GM12878 (cell line): ENCODE data around the gene CTSA. TPM values are rescaled to one million over a fixed set of nuclear protein-coding genes. Genes with fewer than 3 reads are reported as not detected.
A peak's percentile ranks its signal among the peaks of the same experiment; 100 is the strongest.

Experiments
- ATF7 ChIP-seq: fragments of 450-650 bp; IDR thresholded peaks from 2 replicates; pipeline ENCODE4 v1.6.1; 2016; ENCODE audit warnings: low read depth, mild to moderate bottlenecking
- SMAD1 ChIP-seq: fragments of 450-650 bp; IDR thresholded peaks from 2 replicates; pipeline ENCODE4 v1.6.1; 2018; ENCODE audit warnings: mild to moderate bottlenecking, low read depth; ENCODE audit not compliant: partially characterized antibody
- SMARCA5 ChIP-seq: fragments of 450-650 bp; IDR thresholded peaks from 2 replicates; pipeline ENCODE4 v1.6.1; 2017; ENCODE audit warnings: mild to moderate bottlenecking
- SUPT20H ChIP-seq: IDR thresholded peaks from 2 replicates; pipeline ENCODE4 v1.6.1; 2011; ENCODE audit warnings: low read depth, mild to moderate bottlenecking, low read length, moderate library complexity, borderline replicate concordance; ENCODE audit not compliant: control insufficient read depth
- TAF1 ChIP-seq: IDR thresholded peaks from 2 replicates; pipeline ENCODE4 v1.6.1; 2011; ENCODE audit warnings: mild to moderate bottlenecking, low read depth, low read length, borderline replicate concordance
- ZNF274 ChIP-seq: IDR thresholded peaks from one replicate; pipeline ENCODE4 v1.8.0; 2011; ENCODE audit not compliant: insufficient read length, insufficient read depth
- polyA plus RNA-seq, 11 experiments: library from polyadenylated mRNA; depleted of rRNA in 4 of 11; unstranded in 6 of 11; stranded (reverse) in 5 of 11; fragments of >200 nt; fragmentation: Nextera tagmentation in 4 of 11; fragmentation: Illumina TruSeq in 1 of 11; extraction: Ambion mirVana in 4 of 11; extraction: Trizol in 1 of 11; gene quantifications; 1 replicate in 1 of 11; 2 replicates in 10 of 11; pipeline versions ENCODE4 v1.2.1 to v1.2.3, GENCODE V29; 2011 to 2016; ENCODE audit warnings: inconsistent platforms in 2 of 11, missing spikeins in 2 of 11, low read depth in 1 of 11
- total RNA-seq, 4 experiments: library from RNA; depleted of rRNA in 3 of 4; stranded (reverse); fragments of >200 nt in 3 of 4; fragmentation: Illumina TruSeq in 1 of 4; extraction: Trizol in 1 of 4; gene quantifications; 2 replicates each; pipeline versions ENCODE4 v1.2.1 to v1.2.3, GENCODE V29; 2013 to 2021
- TF ChIP-seq, protein P1 (sequence below): fragments of 450-650 bp; formaldehyde crosslinking; IDR thresholded peaks from 2 replicates; pipeline ENCODE4 v1.5.0; 2022; ENCODE audit warnings: mild to moderate bottlenecking, missing genetic modification characterization
- TF ChIP-seq, protein P2 (sequence below): fragments of 150-350 bp; IDR thresholded peaks from 2 replicates; pipeline ENCODE4 v1.6.1; 2016; ENCODE audit warnings: low read depth, low read length
- TF ChIP-seq, protein P3 (sequence below): IDR thresholded peaks from 2 replicates; pipeline ENCODE4 v1.6.1; 2012; ENCODE audit warnings: mild to moderate bottlenecking, low read depth, low read length
- TF ChIP-seq, protein P4 (sequence below): fragments of 450-650 bp; formaldehyde crosslinking; IDR thresholded peaks from 2 replicates; pipeline ENCODE4 v1.4.0; 2020; ENCODE audit warnings: mild to moderate bottlenecking, moderate library complexity
- TF ChIP-seq, protein P5 (sequence below): IDR thresholded peaks from 2 replicates; pipeline ENCODE4 v1.6.1; 2011; ENCODE audit warnings: borderline replicate concordance, low read depth, mild to moderate bottlenecking, moderate library complexity, low read length; ENCODE audit not compliant: insufficient read depth, poor library complexity, severe bottlenecking

Gene CTSA
- total and polyA plus RNA-seq, 10 of the 15 experiments (the other 5 are each of a cell fraction or from before 2014, with no cell fraction given) = 7.1 to 67.0 (median 36.2) TPM

DNA sequence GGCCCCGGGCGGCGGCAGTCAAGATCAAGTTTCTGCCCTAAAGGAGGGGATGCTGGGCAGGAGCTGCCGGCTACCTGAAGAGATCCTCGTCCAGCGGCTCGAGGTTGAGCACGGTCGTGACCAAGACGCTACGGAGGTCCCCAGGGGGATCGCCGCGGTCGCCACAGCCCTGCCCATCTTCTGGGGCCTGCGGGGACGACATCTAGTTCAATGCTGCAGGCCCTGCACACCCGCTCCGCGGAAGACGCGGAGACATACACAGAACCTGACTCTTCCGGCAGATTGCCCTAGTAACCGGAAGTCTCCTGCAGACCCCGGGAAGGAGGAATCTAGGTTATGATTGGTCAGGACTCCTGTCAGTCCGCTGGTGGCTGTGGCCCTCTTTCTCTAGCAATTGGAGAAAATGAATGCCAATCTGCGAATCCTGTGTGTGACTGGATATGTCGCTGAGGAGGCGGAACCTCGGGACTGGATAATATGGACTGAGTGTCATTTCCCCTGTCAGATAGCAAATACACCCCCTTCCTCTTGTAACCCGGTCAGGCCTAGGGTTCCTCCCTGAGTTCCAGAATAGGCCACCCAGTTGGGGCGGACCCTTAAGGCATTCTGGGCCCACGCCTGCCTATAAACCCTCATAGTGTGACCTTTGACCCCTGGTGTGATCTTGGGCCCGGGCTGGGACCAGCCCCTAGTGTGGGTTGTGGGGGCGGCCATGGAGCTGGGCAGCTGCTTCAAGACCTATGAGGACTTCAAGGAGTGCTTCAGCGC, 33.8 kb upstream of the CTSA start, which contains the start of the genes ACOT8 and ZSWIM3 (continued):
- peak; percentile 97 for TF ChIP-seq TAF1
- TF ChIP-seq SMAD1 = peak; percentile 67
- TF ChIP-seq SMARCA5 = no peak; the same call in 1 of the 2 replicates
- TF ChIP-seq, protein P1, sequence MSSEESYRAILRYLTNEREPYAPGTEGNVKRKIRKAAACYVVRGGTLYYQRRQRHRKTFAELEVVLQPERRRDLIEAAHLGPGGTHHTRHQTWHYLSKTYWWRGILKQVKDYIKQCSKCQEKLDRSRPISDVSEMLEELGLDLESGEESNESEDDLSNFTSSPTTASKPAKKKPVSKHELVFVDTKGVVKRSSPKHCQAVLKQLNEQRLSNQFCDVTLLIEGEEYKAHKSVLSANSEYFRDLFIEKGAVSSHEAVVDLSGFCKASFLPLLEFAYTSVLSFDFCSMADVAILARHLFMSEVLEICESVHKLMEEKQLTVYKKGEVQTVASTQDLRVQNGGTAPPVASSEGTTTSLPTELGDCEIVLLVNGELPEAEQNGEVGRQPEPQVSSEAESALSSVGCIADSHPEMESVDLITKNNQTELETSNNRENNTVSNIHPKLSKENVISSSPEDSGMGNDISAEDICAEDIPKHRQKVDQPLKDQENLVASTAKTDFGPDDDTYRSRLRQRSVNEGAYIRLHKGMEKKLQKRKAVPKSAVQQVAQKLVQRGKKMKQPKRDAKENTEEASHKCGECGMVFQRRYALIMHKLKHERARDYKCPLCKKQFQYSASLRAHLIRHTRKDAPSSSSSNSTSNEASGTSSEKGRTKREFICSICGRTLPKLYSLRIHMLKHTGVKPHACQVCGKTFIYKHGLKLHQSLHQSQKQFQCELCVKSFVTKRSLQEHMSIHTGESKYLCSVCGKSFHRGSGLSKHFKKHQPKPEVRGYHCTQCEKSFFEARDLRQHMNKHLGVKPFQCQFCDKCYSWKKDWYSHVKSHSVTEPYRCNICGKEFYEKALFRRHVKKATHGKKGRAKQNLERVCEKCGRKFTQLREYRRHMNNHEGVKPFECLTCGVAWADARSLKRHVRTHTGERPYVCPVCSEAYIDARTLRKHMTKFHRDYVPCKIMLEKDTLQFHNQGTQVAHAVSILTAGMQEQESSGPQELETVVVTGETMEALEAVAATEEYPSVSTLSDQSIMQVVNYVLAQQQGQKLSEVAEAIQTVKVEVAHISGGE (CRISPR knock-in tag) = no peak
- TF ChIP-seq, protein P2, sequence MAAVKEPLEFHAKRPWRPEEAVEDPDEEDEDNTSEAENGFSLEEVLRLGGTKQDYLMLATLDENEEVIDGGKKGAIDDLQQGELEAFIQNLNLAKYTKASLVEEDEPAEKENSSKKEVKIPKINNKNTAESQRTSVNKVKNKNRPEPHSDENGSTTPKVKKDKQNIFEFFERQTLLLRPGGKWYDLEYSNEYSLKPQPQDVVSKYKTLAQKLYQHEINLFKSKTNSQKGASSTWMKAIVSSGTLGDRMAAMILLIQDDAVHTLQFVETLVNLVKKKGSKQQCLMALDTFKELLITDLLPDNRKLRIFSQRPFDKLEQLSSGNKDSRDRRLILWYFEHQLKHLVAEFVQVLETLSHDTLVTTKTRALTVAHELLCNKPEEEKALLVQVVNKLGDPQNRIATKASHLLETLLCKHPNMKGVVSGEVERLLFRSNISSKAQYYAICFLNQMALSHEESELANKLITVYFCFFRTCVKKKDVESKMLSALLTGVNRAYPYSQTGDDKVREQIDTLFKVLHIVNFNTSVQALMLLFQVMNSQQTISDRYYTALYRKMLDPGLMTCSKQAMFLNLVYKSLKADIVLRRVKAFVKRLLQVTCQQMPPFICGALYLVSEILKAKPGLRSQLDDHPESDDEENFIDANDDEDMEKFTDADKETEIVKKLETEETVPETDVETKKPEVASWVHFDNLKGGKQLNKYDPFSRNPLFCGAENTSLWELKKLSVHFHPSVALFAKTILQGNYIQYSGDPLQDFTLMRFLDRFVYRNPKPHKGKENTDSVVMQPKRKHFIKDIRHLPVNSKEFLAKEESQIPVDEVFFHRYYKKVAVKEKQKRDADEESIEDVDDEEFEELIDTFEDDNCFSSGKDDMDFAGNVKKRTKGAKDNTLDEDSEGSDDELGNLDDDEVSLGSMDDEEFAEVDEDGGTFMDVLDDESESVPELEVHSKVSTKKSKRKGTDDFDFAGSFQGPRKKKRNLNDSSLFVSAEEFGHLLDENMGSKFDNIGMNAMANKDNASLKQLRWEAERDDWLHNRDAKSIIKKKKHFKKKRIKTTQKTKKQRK = peak; percentile 99
- TF ChIP-seq ZNF274 = no peak
- TF ChIP-seq SUPT20H = no peak
- TF ChIP-seq, protein P3, sequence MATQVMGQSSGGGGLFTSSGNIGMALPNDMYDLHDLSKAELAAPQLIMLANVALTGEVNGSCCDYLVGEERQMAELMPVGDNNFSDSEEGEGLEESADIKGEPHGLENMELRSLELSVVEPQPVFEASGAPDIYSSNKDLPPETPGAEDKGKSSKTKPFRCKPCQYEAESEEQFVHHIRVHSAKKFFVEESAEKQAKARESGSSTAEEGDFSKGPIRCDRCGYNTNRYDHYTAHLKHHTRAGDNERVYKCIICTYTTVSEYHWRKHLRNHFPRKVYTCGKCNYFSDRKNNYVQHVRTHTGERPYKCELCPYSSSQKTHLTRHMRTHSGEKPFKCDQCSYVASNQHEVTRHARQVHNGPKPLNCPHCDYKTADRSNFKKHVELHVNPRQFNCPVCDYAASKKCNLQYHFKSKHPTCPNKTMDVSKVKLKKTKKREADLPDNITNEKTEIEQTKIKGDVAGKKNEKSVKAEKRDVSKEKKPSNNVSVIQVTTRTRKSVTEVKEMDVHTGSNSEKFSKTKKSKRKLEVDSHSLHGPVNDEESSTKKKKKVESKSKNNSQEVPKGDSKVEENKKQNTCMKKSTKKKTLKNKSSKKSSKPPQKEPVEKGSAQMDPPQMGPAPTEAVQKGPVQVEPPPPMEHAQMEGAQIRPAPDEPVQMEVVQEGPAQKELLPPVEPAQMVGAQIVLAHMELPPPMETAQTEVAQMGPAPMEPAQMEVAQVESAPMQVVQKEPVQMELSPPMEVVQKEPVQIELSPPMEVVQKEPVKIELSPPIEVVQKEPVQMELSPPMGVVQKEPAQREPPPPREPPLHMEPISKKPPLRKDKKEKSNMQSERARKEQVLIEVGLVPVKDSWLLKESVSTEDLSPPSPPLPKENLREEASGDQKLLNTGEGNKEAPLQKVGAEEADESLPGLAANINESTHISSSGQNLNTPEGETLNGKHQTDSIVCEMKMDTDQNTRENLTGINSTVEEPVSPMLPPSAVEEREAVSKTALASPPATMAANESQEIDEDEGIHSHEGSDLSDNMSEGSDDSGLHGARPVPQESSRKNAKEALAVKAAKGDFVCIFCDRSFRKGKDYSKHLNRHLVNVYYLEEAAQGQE = no peak
- TF ChIP-seq, protein P4, sequence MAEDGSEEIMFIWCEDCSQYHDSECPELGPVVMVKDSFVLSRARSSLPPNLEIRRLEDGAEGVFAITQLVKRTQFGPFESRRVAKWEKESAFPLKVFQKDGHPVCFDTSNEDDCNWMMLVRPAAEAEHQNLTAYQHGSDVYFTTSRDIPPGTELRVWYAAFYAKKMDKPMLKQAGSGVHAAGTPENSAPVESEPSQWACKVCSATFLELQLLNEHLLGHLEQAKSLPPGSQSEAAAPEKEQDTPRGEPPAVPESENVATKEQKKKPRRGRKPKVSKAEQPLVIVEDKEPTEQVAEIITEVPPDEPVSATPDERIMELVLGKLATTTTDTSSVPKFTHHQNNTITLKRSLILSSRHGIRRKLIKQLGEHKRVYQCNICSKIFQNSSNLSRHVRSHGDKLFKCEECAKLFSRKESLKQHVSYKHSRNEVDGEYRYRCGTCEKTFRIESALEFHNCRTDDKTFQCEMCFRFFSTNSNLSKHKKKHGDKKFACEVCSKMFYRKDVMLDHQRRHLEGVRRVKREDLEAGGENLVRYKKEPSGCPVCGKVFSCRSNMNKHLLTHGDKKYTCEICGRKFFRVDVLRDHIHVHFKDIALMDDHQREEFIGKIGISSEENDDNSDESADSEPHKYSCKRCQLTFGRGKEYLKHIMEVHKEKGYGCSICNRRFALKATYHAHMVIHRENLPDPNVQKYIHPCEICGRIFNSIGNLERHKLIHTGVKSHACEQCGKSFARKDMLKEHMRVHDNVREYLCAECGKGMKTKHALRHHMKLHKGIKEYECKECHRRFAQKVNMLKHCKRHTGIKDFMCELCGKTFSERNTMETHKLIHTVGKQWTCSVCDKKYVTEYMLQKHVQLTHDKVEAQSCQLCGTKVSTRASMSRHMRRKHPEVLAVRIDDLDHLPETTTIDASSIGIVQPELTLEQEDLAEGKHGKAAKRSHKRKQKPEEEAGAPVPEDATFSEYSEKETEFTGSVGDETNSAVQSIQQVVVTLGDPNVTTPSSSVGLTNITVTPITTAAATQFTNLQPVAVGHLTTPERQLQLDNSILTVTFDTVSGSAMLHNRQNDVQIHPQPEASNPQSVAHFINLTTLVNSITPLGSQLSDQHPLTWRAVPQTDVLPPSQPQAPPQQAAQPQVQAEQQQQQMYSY = no peak
- TF ChIP-seq, protein P5, sequence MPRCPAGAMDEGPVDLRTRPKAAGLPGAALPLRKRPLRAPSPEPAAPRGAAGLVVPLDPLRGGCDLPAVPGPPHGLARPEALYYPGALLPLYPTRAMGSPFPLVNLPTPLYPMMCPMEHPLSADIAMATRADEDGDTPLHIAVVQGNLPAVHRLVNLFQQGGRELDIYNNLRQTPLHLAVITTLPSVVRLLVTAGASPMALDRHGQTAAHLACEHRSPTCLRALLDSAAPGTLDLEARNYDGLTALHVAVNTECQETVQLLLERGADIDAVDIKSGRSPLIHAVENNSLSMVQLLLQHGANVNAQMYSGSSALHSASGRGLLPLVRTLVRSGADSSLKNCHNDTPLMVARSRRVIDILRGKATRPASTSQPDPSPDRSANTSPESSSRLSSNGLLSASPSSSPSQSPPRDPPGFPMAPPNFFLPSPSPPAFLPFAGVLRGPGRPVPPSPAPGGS = no peak
- TF ChIP-seq ATF7 = peak; percentile 65
